ENCODE measurements around the gene HAVCR1.

HAVCR1 gene

DNA sequence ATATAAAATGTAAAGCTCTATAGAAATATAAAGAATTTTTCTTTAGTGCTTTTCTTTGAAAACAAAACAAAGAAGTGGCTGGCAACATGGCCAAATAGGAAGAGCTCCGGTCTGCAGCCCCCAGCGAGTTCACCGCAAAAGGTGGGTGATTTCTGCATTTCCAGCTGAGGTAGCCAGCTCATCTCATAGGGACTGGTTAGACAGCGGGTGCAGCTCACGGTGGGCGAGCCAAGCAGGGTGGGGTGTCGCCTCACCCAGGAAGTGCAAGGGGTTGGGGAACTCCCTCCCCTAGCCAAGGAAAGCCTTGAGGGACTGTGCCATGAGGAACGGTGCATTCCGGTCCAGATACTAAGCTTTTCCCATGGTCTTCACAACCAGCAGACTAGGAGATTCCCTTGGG is 74.9 kb downstream of the HAVCR1 start:
- Histone ChIP-seq H3K4me3 (no peak overlapping the region), H3K27me3 (no peaks in the 10 kb centered on the region), H3K9me3 (no peaks in the 10 kb centered on the region), H3K36me3 (no peaks in the 10 kb centered on the region), H3K27ac (no peak overlapping the region), H3K4me1 (no peaks in the 10 kb centered on the region)
- TF ChIP-seq, protein P1, sequence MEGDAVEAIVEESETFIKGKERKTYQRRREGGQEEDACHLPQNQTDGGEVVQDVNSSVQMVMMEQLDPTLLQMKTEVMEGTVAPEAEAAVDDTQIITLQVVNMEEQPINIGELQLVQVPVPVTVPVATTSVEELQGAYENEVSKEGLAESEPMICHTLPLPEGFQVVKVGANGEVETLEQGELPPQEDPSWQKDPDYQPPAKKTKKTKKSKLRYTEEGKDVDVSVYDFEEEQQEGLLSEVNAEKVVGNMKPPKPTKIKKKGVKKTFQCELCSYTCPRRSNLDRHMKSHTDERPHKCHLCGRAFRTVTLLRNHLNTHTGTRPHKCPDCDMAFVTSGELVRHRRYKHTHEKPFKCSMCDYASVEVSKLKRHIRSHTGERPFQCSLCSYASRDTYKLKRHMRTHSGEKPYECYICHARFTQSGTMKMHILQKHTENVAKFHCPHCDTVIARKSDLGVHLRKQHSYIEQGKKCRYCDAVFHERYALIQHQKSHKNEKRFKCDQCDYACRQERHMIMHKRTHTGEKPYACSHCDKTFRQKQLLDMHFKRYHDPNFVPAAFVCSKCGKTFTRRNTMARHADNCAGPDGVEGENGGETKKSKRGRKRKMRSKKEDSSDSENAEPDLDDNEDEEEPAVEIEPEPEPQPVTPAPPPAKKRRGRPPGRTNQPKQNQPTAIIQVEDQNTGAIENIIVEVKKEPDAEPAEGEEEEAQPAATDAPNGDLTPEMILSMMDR (IDR thresholded peaks at IDR 0.05) = no peak
- DNase-seq = no peak
- intact Hi-C loops (cut with DNase I; ENCODE audit: low total_unique reads) = no loop called here

DNA sequence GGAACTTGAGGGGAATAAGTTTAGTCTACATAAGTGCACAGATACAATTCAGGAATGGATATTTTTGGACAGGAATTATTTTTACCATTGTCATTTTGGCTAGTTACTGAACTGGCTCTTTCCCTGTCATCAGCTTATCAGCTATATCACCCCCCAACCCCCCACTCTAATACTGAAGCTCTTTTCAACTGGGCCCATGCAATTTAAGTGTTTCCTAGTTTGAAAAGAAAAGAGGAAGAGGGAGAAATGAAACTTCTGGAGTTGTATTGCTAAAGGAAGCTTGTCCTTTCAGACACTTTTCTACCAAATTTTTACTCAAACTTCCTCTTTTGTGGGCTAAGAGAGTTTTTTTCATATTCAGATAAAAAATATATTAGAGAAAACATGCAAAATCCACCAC is 77.4 kb downstream of the HAVCR1 start:
- Histone ChIP-seq H3K27me3 (no peaks in the 10 kb centered on the region), H3K36me3 (no peaks in the 10 kb centered on the region), H3K4me1 (no peaks in the 10 kb centered on the region), H3K4me3 (no peak overlapping the region), H3K9me3 (no peaks in the 10 kb centered on the region), H3K27ac (no peak overlapping the region)
- no peak for DNase-seq
- TF ChIP-seq, protein P1 (IDR thresholded peaks at IDR 0.05) = no peak
- intact Hi-C loops (cut with DNase I; ENCODE audit: low total_unique reads) = no loop called here
